HCT116 (cell line): ENCODE results near the gene CAP1. TPM values are rescaled to one million over a fixed set of nuclear protein-coding genes. Genes with fewer than 3 reads are reported as not detected.

Experiments used
- ATAC-seq: fragments of 200-7000 bp; cut with Tn5 transposase; 2 replicates; pipeline ENCODE4 v1.9.1; 2020; ENCODE audit warnings: mild to moderate bottlenecking, moderate library complexity
- BruUV-seq: library from RNA; stranded (reverse); fragments of 400-500 nt; replicated peaks from 2 replicates; lab custom pipeline; 2021; lab: Mats Ljungman, UMichigan
- CTCF ChIA-PET: fragments of 300-600 bp; sonication (Branson Sonifier 250); formaldehyde crosslinking; loops from one replicate; lab custom pipeline; 2021; ENCODE audit warnings: antibody characterized with exemption; lab: Charles Lee
- POLR2A ChIA-PET: fragments of 300-600, 350-600 bp; sonication (Branson Sonifier 250); formaldehyde crosslinking; loops from one replicate; lab custom pipeline; 2021; ENCODE audit warnings: antibody characterized with exemption; lab: Charles Lee
- RAD21 ChIA-PET, 2 experiments: fragments of 300-600 bp; sonication (Branson Sonifier 250); formaldehyde crosslinking; loops; one replicate each; lab custom pipeline; 2023; ENCODE audit warnings: low total read pairs in 2 of 2; ENCODE audit not compliant: uncharacterized antibody in 2 of 2, unreplicated experiment in 2 of 2, low non-redundant PET in 1 of 2; lab: Charles Lee
- DNase-seq: peaks from one replicate; pipeline ENCODE4 v3.0.0-alpha.2; 2010; ENCODE audit warnings: low read depth, low spot score
- H2AFZ ChIP-seq: fragments of 200-600 bp; shearing (Covaris generic), sonication (generic); 2 replicates; pipeline ENCODE4 v1.6.1; 2017; ENCODE audit warnings: low read depth, mixed run types, mixed read lengths, antibody characterized with exemption, low read length; ENCODE audit not compliant: poor library complexity, severe bottlenecking
- H3K27ac ChIP-seq: 2 replicates; pipeline ENCODE4 v1.5.1; 2012; ENCODE audit warnings: low read depth, low read length
- H3K27me3 ChIP-seq: fragments of 200-600 bp; sonication (generic); 2 replicates; pipeline ENCODE4 v1.6.1; 2016; ENCODE audit warnings: mixed run types, low read length, mixed read lengths; ENCODE audit not compliant: insufficient read depth
- H3K36me3 ChIP-seq, 2 experiments: fragments of 200-500 bp in 1 of 2; fragments of 200-600 bp in 1 of 2; sonication (Bioruptor generic) in 1 of 2; sonication (generic) in 1 of 2; 2 replicates each; pipeline versions ENCODE4 v1.5.1 to v1.6.1; 2014 to 2016; ENCODE audit warnings: low read length in 2 of 2, inconsistent platforms in 1 of 2, mixed read lengths in 1 of 2, mixed run types in 1 of 2; ENCODE audit not compliant: insufficient read depth in 2 of 2, control insufficient read depth in 1 of 2
- H3K4me1 ChIP-seq, 2 experiments: fragments of 200-600 bp in 1 of 2; sonication (generic) in 1 of 2; 2 replicates each; pipeline versions ENCODE4 v1.5.1 to v1.6.1; 2012 to 2017; ENCODE audit warnings: low read length in 2 of 2, inconsistent platforms in 1 of 2, mild to moderate bottlenecking in 1 of 2, mixed read lengths in 1 of 2, mixed run types in 1 of 2, moderate library complexity in 1 of 2; ENCODE audit not compliant: insufficient read depth in 2 of 2, control insufficient read depth in 1 of 2
- H3K4me2 ChIP-seq: fragments of 200-600 bp; sonication (generic); 2 replicates; pipeline ENCODE4 v1.6.1; 2017; ENCODE audit warnings: mixed run types, low read length, mixed read lengths
- H3K4me3 ChIP-seq, 2 experiments: fragments of 200-600 bp in 1 of 2; sonication (generic) in 1 of 2; replicated peaks in 1 of 2; 2 replicates each; pipeline ENCODE4 v1.5.1; 2011 to 2016; ENCODE audit warnings: low read length in 2 of 2, control low read depth in 1 of 2, low read depth in 1 of 2, mild to moderate bottlenecking in 1 of 2, mixed read lengths in 1 of 2, mixed run types in 1 of 2
- H3K79me2 ChIP-seq: fragments of 200-600 bp; sonication (generic); 2 replicates; pipeline ENCODE4 v1.6.1; 2017; ENCODE audit warnings: mild to moderate bottlenecking, mixed run types, low read length, moderate library complexity, mixed read lengths; ENCODE audit not compliant: insufficient read depth
- H3K9ac ChIP-seq: fragments of 200-600 bp; sonication (generic); 2 replicates; pipeline ENCODE4 v1.6.1; 2016; ENCODE audit warnings: low read length, mixed read lengths
- H3K9me2 ChIP-seq: fragments of 200-600 bp; sonication (generic), shearing (Covaris generic); 2 replicates; pipeline ENCODE4 v1.6.1; 2017; ENCODE audit warnings: mixed run types, mild to moderate bottlenecking, moderate library complexity; ENCODE audit not compliant: insufficient read depth
- H3K9me3 ChIP-seq, 2 experiments: fragments of 200-500 bp in 1 of 2; fragments of 200-600 bp in 1 of 2; sonication (Bioruptor generic) in 1 of 2; sonication (generic) in 1 of 2; 2 replicates each; pipeline ENCODE4 v1.6.1; 2014 to 2017; ENCODE audit warnings: low read length in 2 of 2, mixed read lengths in 2 of 2, inconsistent platforms in 1 of 2, low read depth in 1 of 2, mild to moderate bottlenecking in 1 of 2, mixed run types in 1 of 2, moderate library complexity in 1 of 2; ENCODE audit not compliant: control insufficient read depth in 1 of 2, insufficient read depth in 1 of 2
- H4K20me1 ChIP-seq: fragments of 200-600 bp; sonication (generic), shearing (Covaris generic); 2 replicates; pipeline ENCODE4 v1.6.1; 2017; ENCODE audit warnings: mixed run types, mild to moderate bottlenecking, moderate library complexity; ENCODE audit not compliant: insufficient read depth
- ATF3 ChIP-seq: IDR thresholded peaks from 2 replicates; pipeline ENCODE4 v1.6.1; 2012
- CBX3 ChIP-seq: IDR thresholded peaks from 2 replicates; pipeline ENCODE4 v1.6.1; 2012; ENCODE audit warnings: low read depth
- EGR1 ChIP-seq: IDR thresholded peaks from 2 replicates; pipeline ENCODE4 v1.6.1; 2012; ENCODE audit warnings: low read depth
- ELF1 ChIP-seq: IDR thresholded peaks from 2 replicates; pipeline ENCODE4 v1.6.1; 2012; ENCODE audit warnings: low read depth, borderline replicate concordance
- EZH2phosphoT487 ChIP-seq: fragments of 200-600 bp; IDR thresholded peaks from 2 replicates; pipeline ENCODE4 v1.6.1; 2018; ENCODE audit warnings: antibody characterized with exemption, borderline replicate concordance
- FOSL1 ChIP-seq: IDR thresholded peaks from 2 replicates; pipeline ENCODE4 v1.6.1; 2012; ENCODE audit warnings: low read depth
- JUND ChIP-seq: IDR thresholded peaks from 2 replicates; pipeline ENCODE4 v1.6.1; 2012
- MAX ChIP-seq: IDR thresholded peaks from 2 replicates; pipeline ENCODE4 v1.6.1; 2012
- POLR2A ChIP-seq: IDR thresholded peaks from 2 replicates; pipeline ENCODE4 v1.7.0; 2011; ENCODE audit warnings: borderline replicate concordance; ENCODE audit not compliant: insufficient read depth, insufficient read length; ENCODE audit errors: extremely low read depth
- POLR2AphosphoS5 ChIP-seq: IDR thresholded peaks from 2 replicates; pipeline ENCODE4 v1.6.1; 2011; ENCODE audit warnings: mild to moderate bottlenecking, low read depth, low read length, moderate library complexity
- RAD21 ChIP-seq: IDR thresholded peaks from 2 replicates; pipeline ENCODE4 v1.6.1; 2012; ENCODE audit warnings: low read depth, mild to moderate bottlenecking
- REST ChIP-seq: IDR thresholded peaks from 2 replicates; pipeline ENCODE4 v1.6.1; 2012; ENCODE audit warnings: low read depth
- SIN3A ChIP-seq: IDR thresholded peaks from 2 replicates; pipeline ENCODE4 v1.6.1; 2012; ENCODE audit warnings: low read depth
- SRF ChIP-seq: IDR thresholded peaks from 2 replicates; pipeline ENCODE4 v1.6.1; 2012; ENCODE audit warnings: low read depth
- YY1 ChIP-seq: IDR thresholded peaks from 2 replicates; pipeline ENCODE4 v1.6.1; 2011; ENCODE audit warnings: low read length, low read depth, moderate library complexity, mild to moderate bottlenecking; ENCODE audit not compliant: insufficient replicate concordance; ENCODE audit errors: extremely low read depth
- ZBTB33 ChIP-seq: IDR thresholded peaks from 2 replicates; pipeline ENCODE4 v1.6.1; 2011; ENCODE audit warnings: mild to moderate bottlenecking, low read length, moderate library complexity; ENCODE audit not compliant: insufficient replicate concordance; ENCODE audit errors: extremely low read depth
- ZFX ChIP-seq: fragments of 450-650 bp; IDR thresholded peaks from 2 replicates; pipeline ENCODE4 v1.6.1; 2017
- ZNF274 ChIP-seq: fragments of 200-500 bp; sonication (Bioruptor generic); IDR thresholded peaks from 2 replicates; pipeline ENCODE4 v1.6.1; 2014; ENCODE audit warnings: mild to moderate bottlenecking, low read depth, low read length, inconsistent platforms
- intact Hi-C: fragments of 100-400 bp; cut with micrococcal nuclease; formaldehyde crosslinking; loops from 2 replicates; pipeline ENCODE4 v1.10.0; 2022
- total RNA-seq: library from RNA; stranded (reverse); gene quantifications from one replicate; pipeline ENCODE4 v1.2.1, GENCODE V29; 2021; ENCODE audit not compliant: unreplicated experiment

CAP1 gene
- total RNA-seq, 1 experiment from 2014 or later: 274 TPM

GRCh38 chr1:40102038-40102437 lies 61.5 kb downstream of the CAP1 start:
- H3K36me3 ChIP-seq: no peaks in the 10 kb centered on the region
- peaks cover 13 to 16% of the 10 kb centered on the region in 2 experiments for H3K4me1 ChIP-seq
- no peaks in the 10 kb centered on the region for H3K79me2 ChIP-seq
- TF ChIP-seq FOSL1 (no peak), EZH2phosphoT487 (no peak), ELF1 (no peak), POLR2A (no peak), SRF (no peak), MAX (no peak), POLR2AphosphoS5 (no peak), REST (no peak), EGR1 (no peak), ZFX (no peak), SIN3A (no peak), ZNF274 (no peak), YY1 (no peak), CBX3 (no peak), RAD21 (no peak), JUND (no peak), ATF3 (no peak), ZBTB33 (no peak)
- intact Hi-C loops: no loop called here
- DNase-seq: no peak
- no TSS peak for BruUV-seq
- RAD21 ChIA-PET: no interaction called here
- no peaks in the 10 kb centered on the region for H3K27me3 ChIP-seq
- no peak overlapping the region for H2AFZ ChIP-seq
- no peak overlapping the region for H3K27ac ChIP-seq
- H3K4me3 ChIP-seq: no peak overlapping the region
- CTCF ChIA-PET: no interaction called here
- ATAC-seq: no peak
- no peak overlapping the region for H3K4me2 ChIP-seq
- no peaks in the 10 kb centered on the region for H3K9me2 ChIP-seq
- POLR2A ChIA-PET: no interaction called here
- no peaks in the 10 kb centered on the region for H4K20me1 ChIP-seq
- no peak overlapping the region for H3K9ac ChIP-seq
- H3K9me3 ChIP-seq: peaks cover 9 to 10% of the 10 kb centered on the region in 2 experiments; a peak in 2 of 4 replicates
